Endothelial cell of umbilical vein (primary cell): ENCODE measurements around the gene FRYL.

Source experiments
- EZH2 ChIP-seq: IDR thresholded peaks from 2 replicates; pipeline ENCODE4 v1.6.1; 2012; ENCODE audit warnings: borderline replicate concordance, low read depth, mild to moderate bottlenecking, moderate library complexity, low read length, inconsistent platforms; ENCODE audit not compliant: severe bottlenecking
- FOS ChIP-seq: IDR thresholded peaks from 2 replicates; pipeline ENCODE4 v1.6.1; 2011; ENCODE audit warnings: mild to moderate bottlenecking, low read length, moderate library complexity, borderline replicate concordance; ENCODE audit not compliant: insufficient read depth
- GATA2 ChIP-seq: IDR thresholded peaks from 2 replicates; pipeline ENCODE4 v1.7.0; 2011; ENCODE audit warnings: low read depth, mild to moderate bottlenecking, moderate library complexity, mixed read lengths, low read length; ENCODE audit not compliant: insufficient read length, insufficient read depth
- JUN ChIP-seq: IDR thresholded peaks from 2 replicates; pipeline ENCODE4 v1.6.1; 2011; ENCODE audit warnings: borderline replicate concordance, low read depth; ENCODE audit not compliant: insufficient read length, insufficient read depth
- MYC ChIP-seq: IDR thresholded peaks from one replicate; pipeline ENCODE4 v1.6.1; 2011; ENCODE audit warnings: mild to moderate bottlenecking, low read depth, low read length
- POLR2A ChIP-seq: IDR thresholded peaks from 2 replicates; pipeline ENCODE4 v1.6.1; 2012; ENCODE audit warnings: low read depth, mild to moderate bottlenecking, control low read depth, low read length
- POLR2AphosphoS5 ChIP-seq: IDR thresholded peaks from 2 replicates; pipeline ENCODE4 v1.6.1; 2012; ENCODE audit warnings: low read depth, mild to moderate bottlenecking, control low read depth, low read length, moderate library complexity; ENCODE audit not compliant: insufficient read depth
- TF ChIP-seq, protein P1 (sequence below), 2 donors: IDR thresholded peaks; 1 replicate in 1 of 2; 2 replicates in 1 of 2; pipeline ENCODE4 v1.5.1; 2011; ENCODE audit warnings: low read length in 2 of 2, mild to moderate bottlenecking in 2 of 2, moderate library complexity in 2 of 2, control low read depth in 1 of 2, inconsistent platforms in 1 of 2, low read depth in 1 of 2; ENCODE audit not compliant: insufficient read depth in 1 of 2; ENCODE audit errors: extremely low read depth in 1 of 2
- TF ChIP-seq, protein P2 (sequence below): IDR thresholded peaks from 2 replicates; pipeline ENCODE4 v1.6.1; 2011; ENCODE audit not compliant: insufficient read depth, insufficient read length

DNA sequence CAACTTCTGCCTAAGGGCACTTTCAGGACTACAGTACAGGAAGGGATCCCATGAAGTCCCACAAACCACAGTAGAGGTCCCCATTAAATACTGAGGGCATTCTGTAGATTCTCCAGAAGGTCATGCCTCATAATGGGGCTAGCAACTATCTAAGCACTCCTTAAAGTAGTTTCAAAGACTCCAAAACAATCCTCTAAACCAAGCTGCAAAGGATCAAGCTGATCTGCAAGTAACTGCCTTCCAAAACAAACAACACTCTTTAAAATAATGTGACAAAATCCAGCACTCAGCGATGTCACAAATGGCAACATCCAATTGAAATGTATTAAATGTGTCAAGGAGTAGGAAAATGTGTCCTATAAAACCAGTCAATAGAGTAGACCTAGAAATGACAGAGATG is 118.7 kb downstream of the FRYL start:
- TF ChIP-seq POLR2A: no peak
- TF ChIP-seq, protein P1, sequence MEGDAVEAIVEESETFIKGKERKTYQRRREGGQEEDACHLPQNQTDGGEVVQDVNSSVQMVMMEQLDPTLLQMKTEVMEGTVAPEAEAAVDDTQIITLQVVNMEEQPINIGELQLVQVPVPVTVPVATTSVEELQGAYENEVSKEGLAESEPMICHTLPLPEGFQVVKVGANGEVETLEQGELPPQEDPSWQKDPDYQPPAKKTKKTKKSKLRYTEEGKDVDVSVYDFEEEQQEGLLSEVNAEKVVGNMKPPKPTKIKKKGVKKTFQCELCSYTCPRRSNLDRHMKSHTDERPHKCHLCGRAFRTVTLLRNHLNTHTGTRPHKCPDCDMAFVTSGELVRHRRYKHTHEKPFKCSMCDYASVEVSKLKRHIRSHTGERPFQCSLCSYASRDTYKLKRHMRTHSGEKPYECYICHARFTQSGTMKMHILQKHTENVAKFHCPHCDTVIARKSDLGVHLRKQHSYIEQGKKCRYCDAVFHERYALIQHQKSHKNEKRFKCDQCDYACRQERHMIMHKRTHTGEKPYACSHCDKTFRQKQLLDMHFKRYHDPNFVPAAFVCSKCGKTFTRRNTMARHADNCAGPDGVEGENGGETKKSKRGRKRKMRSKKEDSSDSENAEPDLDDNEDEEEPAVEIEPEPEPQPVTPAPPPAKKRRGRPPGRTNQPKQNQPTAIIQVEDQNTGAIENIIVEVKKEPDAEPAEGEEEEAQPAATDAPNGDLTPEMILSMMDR (IDR thresholded peaks at IDR 0.05; ENCODE audit: extremely low read depth in 1 of 2, insufficient read depth in 1 of 2, low read depth in 1 of 2, low read length in 2 of 2): no peak
- TF ChIP-seq EZH2: no peak
- no peak for TF ChIP-seq POLR2AphosphoS5
- TF ChIP-seq GATA2: no peak
- TF ChIP-seq MYC: no peak
- TF ChIP-seq, protein P2, sequence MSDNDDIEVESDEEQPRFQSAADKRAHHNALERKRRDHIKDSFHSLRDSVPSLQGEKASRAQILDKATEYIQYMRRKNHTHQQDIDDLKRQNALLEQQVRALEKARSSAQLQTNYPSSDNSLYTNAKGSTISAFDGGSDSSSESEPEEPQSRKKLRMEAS: no peak
- TF ChIP-seq JUN: no peak
- no peak for TF ChIP-seq FOS
